OCI-LY7 (cell line): ENCODE data around the gene RREB1. TPM values are rescaled to one million over a fixed set of nuclear protein-coding genes. Genes with fewer than 3 reads are reported as not detected.

Experiments
- BruUV-seq: library from RNA; stranded (reverse); fragments of 400-500 nt; replicated peaks from 2 replicates; lab custom pipeline; 2021; lab: Mats Ljungman, UMichigan
- CTCF ChIA-PET: fragments of 300-600 bp; sonication (Branson Sonifier 250); formaldehyde crosslinking; loops from one replicate; lab custom pipeline; 2022; ENCODE audit warnings: antibody characterized with exemption; ENCODE audit not compliant: unreplicated experiment; lab: Charles Lee
- POLR2A ChIA-PET: fragments of 300-600 bp; sonication (Branson Sonifier 250); formaldehyde crosslinking; loops from one replicate; lab custom pipeline; 2022; ENCODE audit warnings: antibody characterized with exemption; lab: Charles Lee
- DNase-seq: peaks from one replicate; pipeline ENCODE4 v3.0.0-alpha.2; 2015; ENCODE audit warnings: low spot score
- H2AFZ ChIP-seq: fragments of 200-600 bp; sonication (generic), shearing (Covaris generic); 2 replicates; pipeline ENCODE4 v1.6.1; 2014; ENCODE audit warnings: mild to moderate bottlenecking, antibody characterized with exemption, low read length, moderate library complexity
- H3K27ac ChIP-seq: fragments of 200-600 bp; sonication (generic); 2 replicates; pipeline ENCODE4 v1.5.1; 2014; ENCODE audit warnings: mixed run types, low read depth, mild to moderate bottlenecking, moderate library complexity, low read length, inconsistent platforms; ENCODE audit not compliant: poor library complexity, severe bottlenecking
- H3K36me3 ChIP-seq: fragments of 200-600 bp; sonication (generic); 2 replicates; pipeline ENCODE4 v1.6.1; 2014; ENCODE audit warnings: mild to moderate bottlenecking, antibody characterized with exemption, low read length, moderate library complexity, mixed read lengths; ENCODE audit not compliant: insufficient read depth
- H3K4me1 ChIP-seq: fragments of 200-600 bp; sonication (generic); 2 replicates; pipeline ENCODE4 v1.5.1; 2014; ENCODE audit warnings: mild to moderate bottlenecking, low read length; ENCODE audit not compliant: insufficient read depth, poor library complexity, severe bottlenecking
- H3K4me2 ChIP-seq: fragments of 200-600 bp; sonication (generic); 2 replicates; pipeline ENCODE4 v1.6.1; 2014; ENCODE audit warnings: mild to moderate bottlenecking, low read length
- H3K4me3 ChIP-seq: fragments of 200-600 bp; sonication (generic); 2 replicates; pipeline ENCODE4 v1.5.1; 2014; ENCODE audit warnings: mild to moderate bottlenecking, low read depth, low read length; ENCODE audit not compliant: poor library complexity, severe bottlenecking
- H3K79me2 ChIP-seq: fragments of 200-600 bp; sonication (generic); 2 replicates; pipeline ENCODE4 v1.6.1; 2016; ENCODE audit warnings: low read depth, mild to moderate bottlenecking, low read length, moderate library complexity, mixed read lengths; ENCODE audit not compliant: insufficient read depth
- H3K9me2 ChIP-seq: fragments of 200-600 bp; sonication (generic); 2 replicates; pipeline ENCODE4 v1.6.1; 2016; ENCODE audit warnings: mild to moderate bottlenecking, low read length, mixed read lengths; ENCODE audit not compliant: insufficient read depth
- H3K9me3 ChIP-seq: fragments of 200-600 bp; sonication (generic); 2 replicates; pipeline ENCODE4 v1.6.1; 2014; ENCODE audit warnings: mild to moderate bottlenecking, mixed run types, low read length, mixed read lengths
- H4K20me1 ChIP-seq: fragments of 200-600 bp; sonication (generic); 2 replicates; pipeline ENCODE4 v1.6.1; 2014; ENCODE audit warnings: mild to moderate bottlenecking, antibody characterized with exemption, low read length, moderate library complexity, mixed read lengths; ENCODE audit not compliant: insufficient read depth
- EZH2phosphoT487 ChIP-seq: fragments of 200-600 bp; sonication (generic); IDR thresholded peaks from 2 replicates; pipeline ENCODE4 v1.6.1; 2018; ENCODE audit warnings: low read depth, borderline replicate concordance, mild to moderate bottlenecking, mixed run types, antibody characterized with exemption, low read length, moderate library complexity, mixed read lengths
- intact Hi-C: fragments of 100-400 bp; cut with micrococcal nuclease; formaldehyde crosslinking; loops from one replicate; pipeline ENCODE4 v1.10.0; 2022; ENCODE audit not compliant: unreplicated experiment
- total RNA-seq, 2 experiments: library from RNA; depleted of rRNA in 1 of 2; stranded (reverse); fragments of >200 nt in 1 of 2; shearing (Covaris generic) in 1 of 2; gene quantifications; 2 replicates each; pipeline ENCODE4 v1.2.3, GENCODE V29; 2014 to 2022
- TF ChIP-seq, protein P1 (sequence below): fragments of 200-600 bp; sonication (generic); conservative IDR thresholded peaks from 2 replicates; pipeline ENCODE4 v1.5.1; 2014; ENCODE audit warnings: mild to moderate bottlenecking, antibody characterized with exemption, low read length, moderate library complexity, mixed read lengths

The RREB1 gene
- total RNA-seq, 2 experiments from 2014 or later: 4.4 to 7.1 TPM

DNA sequence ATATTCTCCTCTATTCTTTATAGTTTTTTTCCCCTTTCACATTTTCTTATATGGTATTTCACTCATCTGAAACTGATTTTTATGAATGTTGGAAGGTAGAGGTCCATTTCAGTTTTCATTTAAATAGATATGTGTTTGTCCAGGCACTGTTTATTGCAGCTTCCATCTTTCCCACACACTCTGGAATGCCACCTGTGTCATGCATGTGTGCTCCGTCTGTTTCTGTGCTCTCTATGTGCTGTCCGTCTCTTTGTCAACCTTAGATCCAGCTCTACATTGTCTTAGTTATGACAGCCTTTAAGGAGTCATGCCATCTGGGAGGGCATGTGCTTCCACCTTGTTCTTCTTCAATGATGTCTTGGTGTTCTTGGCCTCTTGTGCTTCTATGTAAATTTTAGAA lies 36.4 kb upstream of the RREB1 start:
- no peaks in the 10 kb centered on the region for H3K9me2 ChIP-seq
- no peaks in the 10 kb centered on the region for H3K4me1 ChIP-seq
- no peaks in the 10 kb centered on the region for H3K79me2 ChIP-seq
- no peaks in the 10 kb centered on the region for H4K20me1 ChIP-seq
- TF ChIP-seq, protein P1, sequence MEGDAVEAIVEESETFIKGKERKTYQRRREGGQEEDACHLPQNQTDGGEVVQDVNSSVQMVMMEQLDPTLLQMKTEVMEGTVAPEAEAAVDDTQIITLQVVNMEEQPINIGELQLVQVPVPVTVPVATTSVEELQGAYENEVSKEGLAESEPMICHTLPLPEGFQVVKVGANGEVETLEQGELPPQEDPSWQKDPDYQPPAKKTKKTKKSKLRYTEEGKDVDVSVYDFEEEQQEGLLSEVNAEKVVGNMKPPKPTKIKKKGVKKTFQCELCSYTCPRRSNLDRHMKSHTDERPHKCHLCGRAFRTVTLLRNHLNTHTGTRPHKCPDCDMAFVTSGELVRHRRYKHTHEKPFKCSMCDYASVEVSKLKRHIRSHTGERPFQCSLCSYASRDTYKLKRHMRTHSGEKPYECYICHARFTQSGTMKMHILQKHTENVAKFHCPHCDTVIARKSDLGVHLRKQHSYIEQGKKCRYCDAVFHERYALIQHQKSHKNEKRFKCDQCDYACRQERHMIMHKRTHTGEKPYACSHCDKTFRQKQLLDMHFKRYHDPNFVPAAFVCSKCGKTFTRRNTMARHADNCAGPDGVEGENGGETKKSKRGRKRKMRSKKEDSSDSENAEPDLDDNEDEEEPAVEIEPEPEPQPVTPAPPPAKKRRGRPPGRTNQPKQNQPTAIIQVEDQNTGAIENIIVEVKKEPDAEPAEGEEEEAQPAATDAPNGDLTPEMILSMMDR: no peak
- no peak for TF ChIP-seq EZH2phosphoT487
- ChIA-PET CTCF (no interaction called here), POLR2A (no interaction called here)
- BruUV-seq: no TSS peak
- no peak overlapping the region for H3K27ac ChIP-seq
- no peak overlapping the region for H3K4me3 ChIP-seq
- DNase-seq: no peak
- no peak overlapping the region for H3K4me2 ChIP-seq
- intact Hi-C loops: no loop called here
- no peaks in the 10 kb centered on the region for H3K36me3 ChIP-seq
- no peak overlapping the region for H2AFZ ChIP-seq
- no peaks in the 10 kb centered on the region for H3K9me3 ChIP-seq

DNA sequence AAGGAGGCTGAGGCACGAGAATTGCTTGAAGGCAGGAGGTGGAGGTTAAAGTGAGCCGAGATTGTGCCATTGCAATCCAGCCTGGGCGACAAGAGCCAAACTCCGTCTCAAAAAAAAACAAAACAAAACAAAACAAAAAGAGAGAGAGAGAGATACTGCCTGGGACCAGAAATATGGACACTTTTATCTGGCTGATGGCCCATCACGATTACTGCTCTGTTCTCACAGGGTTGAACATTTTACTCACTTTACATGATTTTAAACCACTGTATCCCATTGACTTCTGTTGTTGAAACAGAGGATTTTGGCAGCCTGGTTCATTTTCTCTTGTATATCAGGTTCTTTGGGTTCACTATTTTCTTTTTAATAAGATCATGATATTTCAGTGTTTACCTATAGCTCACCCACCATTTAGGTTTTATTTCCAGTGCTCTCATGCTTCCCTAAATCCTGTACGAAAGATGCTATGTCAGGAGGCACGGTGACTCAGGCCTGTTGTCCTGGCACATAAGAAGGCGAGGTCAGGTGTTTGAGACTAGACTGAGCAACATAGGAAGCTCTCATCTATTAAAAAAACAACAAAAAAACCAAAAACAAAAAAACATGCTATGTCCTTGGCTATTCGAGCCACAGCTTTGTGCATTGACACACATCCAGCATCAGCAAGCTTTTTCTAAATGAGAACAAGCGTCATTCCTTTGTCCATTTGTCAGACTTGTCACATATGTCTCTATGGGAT lies 34.5 kb upstream of the RREB1 start:
- H3K4me2 ChIP-seq: no peak overlapping the region
- no peak overlapping the region for H3K4me3 ChIP-seq
- intact Hi-C loops: no loop called here
- no peaks in the 10 kb centered on the region for H3K4me1 ChIP-seq
- no peak for TF ChIP-seq EZH2phosphoT487
- TF ChIP-seq, protein P1: no peak
- ChIA-PET POLR2A (interaction anchor here (0.6 kb wide), 1 partner anchor 166 kb away, joined by 3 read pairs; no protein-coding TSS in a partner anchor), CTCF (no interaction called here)
- no peaks in the 10 kb centered on the region for H4K20me1 ChIP-seq
- no peak overlapping the region for H3K27ac ChIP-seq
- DNase-seq: no peak
- no TSS peak for BruUV-seq
- H3K36me3 ChIP-seq: no peaks in the 10 kb centered on the region
- H3K9me2 ChIP-seq: no peaks in the 10 kb centered on the region
- H3K79me2 ChIP-seq: no peaks in the 10 kb centered on the region
- no peaks in the 10 kb centered on the region for H3K9me3 ChIP-seq
- no peak overlapping the region for H2AFZ ChIP-seq
